Loucy (cell line): ENCODE results near the gene AJAP1.

Experiments
- CTCF ChIP-seq: fragments of 200-600 bp; sonication (generic); conservative IDR thresholded peaks from 2 replicates; pipeline ENCODE4 v1.5.1; 2014; ENCODE audit warnings: mild to moderate bottlenecking, antibody characterized with exemption, low read length
- EZH2phosphoT487 ChIP-seq: fragments of 200-600 bp; IDR thresholded peaks from 2 replicates; pipeline ENCODE4 v1.6.1; 2018; ENCODE audit warnings: antibody characterized with exemption, mild to moderate bottlenecking, moderate library complexity, borderline replicate concordance

- no peak for TF ChIP-seq EZH2phosphoT487
- TF ChIP-seq CTCF = no peak
These were observed 176.3 kb downstream of the AJAP1 start for GRCh38 chr1:4830707-4831106.
